ENCODE results near the gene TOP3B.

The TOP3B gene

DNA sequence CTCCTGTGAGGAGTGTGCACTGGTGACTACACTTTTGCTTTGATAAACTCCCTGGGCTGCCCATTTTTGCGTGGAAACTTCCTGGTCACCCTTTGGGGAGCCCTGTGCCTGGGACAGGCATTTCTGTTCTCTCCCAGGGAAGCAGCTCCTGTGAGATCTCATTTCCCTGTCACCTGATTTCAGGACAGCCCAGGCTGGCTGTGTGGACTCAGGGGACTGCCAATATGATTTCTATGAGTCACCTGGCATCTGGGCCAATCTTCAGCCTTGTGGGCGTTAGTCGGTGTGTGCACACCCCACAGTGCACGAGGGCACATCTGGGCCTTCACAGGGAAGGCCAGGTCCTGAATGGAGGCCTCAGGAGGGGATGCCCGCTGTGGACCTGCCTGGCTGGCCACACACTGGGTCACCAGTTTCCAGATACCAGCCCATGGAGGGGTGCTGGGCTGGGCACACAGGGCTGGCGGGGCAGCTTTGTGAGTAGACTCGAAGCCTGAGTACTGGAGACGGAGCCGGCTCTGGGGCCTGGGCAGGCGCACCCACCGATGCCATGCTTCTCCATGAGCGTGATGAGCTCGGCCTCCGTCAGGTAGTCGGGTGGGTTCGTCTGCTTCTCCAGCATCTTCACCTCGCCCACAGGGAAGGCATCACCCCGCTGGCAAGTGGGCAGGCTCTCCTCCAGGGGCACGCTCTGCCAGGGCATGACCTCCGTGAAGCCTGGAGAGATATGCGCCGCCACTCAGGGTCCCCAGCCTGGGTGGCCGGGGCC lies 20.5 kb downstream of the TOP3B start:
- no peak for DNase-seq

DNA sequence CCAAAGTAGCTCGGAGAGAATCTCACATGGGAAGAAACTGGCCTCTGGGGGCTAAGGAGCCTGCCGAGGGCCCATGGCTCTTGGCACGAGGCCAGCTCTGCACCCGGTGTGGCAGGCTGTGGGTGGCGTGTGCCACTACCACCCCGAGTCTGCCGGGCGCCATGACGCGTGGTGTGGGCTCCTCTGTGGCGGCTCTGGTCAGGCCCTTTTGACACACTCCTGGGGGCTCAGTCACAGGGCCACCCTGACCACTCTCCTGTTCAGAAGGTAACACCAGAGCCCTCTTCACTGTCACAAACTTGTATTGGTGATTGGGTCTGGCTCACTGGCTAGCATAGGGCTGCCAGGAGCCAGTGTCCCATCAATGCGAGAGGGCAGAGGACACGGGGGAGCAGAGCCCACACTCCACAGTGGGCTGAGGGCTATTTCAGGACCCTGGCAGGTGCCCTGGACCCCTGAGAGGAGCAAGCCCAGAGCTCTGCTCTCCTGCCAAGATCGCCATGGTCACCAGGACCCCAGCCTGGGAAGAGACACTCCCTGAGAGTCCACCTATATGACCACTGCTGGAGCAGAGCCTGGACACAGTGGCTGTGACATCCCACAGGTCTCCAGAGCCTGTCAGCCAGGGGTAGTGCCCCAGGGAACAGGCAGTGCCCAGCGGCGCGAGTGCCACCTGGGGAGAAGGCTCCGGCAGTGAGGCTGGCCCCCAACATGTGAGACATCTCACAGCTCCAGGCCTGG lies 21.3 kb downstream of the TOP3B start:
- no peak for DNase-seq

DNA sequence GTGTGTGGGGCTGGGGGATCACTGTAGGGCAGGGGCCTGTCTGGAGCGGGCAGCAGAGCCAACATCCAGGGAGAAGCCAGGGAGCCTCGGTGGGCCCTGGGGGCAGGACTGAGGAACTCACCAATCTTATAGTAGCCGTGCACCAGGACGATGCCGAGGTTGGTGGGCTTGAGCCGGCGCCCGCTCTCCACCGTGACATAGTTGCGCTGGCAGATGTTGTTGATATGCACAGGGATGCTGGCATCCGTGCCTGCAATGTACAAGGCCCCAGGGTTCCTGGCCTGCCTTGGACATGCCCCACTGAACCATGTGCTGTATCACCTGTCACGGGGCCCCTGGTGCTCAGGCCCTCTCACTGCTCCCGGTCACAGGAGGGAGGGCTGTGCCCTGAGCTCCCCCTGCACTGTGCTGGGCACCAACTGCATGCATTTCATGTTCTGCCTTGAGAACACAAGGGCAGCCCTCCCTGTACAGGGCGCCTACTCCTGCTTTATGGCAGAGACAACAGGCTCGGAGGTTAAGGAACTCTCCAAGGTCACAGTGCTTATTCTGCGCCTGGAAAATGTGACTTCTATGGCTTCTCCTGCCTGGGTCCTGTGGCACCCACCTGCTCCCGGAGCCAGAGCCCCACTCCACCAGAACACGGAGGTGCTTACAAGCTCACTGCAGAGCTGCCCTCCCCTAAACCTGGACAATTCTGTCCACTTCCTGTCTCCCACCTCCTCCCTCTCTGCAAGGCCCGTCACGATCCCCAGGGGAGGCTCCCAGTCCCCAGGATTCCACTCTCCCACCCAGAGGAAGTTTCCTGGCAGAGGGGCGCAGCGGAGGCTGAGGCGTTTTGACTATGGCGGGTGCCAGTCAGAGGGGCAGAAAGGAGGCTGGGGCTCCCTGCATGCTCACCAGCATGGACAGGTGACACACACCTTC lies 22.1 kb downstream of the TOP3B start:
- no peak for DNase-seq

DNA sequence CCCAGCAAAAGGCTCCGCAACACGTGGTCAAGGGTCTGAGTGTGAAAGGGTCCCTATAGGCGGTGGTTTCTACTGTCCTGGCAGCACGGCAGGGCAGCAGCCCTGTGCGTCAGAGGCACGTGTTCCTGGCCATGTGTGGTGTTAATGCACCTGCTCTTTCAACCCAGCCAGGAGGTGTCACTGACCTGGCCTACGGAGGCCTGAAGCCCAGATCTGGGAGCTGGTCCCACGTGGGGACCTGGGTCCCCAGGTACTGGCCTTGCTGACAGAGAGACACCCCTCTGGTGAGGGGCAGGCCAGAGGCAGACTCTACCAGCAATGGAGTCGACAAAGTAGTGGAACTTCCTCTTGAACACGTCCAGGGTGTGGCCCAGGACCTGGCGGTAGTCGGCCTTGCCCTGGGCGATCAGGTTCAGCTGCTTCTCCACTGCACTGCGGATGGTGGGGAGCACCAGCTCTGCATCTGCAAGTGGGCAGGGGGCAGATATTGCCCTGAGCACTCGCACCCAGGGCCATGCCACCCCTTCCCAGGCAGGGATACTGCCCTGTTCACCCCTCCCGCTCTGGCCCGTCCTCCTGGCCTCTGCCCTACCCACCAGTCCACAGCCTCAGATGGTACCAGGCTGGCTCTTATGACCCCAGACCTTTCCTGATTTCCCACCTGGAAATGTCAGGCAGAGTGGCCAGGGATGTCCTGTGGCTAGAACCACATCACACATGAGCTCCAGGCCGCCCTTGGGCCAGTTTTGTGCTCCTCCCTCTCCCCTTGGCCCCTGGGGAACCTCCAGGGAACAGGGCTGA lies 23.1 kb downstream of the TOP3B start:
- no peak for DNase-seq

DNA sequence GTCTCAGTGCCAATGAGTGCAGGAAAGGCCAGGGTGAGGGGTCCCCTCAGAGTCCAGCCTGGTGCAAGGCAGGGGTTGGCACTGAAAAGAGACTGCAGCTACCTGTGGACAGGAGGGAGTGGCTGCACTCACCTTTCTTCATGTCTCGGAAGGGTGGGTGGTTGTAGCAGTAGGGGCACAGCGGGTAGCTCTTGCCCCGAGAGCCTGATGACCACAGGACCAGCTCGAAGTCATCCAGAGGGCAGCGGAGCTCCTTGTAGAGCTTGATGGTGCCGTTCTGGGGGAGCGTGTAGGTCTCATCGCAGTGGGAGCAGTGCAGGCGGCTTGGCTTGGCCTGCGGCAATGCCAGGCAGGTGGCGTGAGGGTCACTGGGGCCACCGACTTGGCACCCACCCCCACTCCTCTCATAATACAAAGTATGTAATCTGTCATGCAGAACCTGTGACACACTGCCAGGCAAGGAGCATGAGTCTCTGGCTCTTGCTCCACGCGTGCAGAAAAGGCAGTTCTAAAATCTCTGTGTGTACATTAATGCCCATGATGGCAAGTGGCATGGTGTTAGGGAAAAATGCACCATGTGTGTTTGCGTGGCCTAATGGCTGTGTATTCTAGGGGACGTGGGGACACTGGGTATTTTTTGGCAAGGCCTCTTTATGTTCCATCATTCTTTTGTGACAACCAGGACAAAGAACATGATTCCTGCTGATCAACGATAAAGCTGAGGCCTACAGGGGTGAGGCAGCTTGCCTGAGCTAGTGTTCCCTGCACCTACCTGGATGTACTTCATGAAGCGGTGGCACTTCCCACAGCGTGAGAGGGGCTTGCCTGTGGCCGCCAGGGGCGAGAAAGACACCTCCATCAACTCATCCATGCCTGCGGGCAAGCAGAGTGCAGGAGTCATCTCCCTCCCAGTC lies 24.0 kb downstream of the TOP3B start:
- no peak for DNase-seq

- no peak for DNase-seq
Observed at GRCh38 chr22:21952586-21953571, 29.7 kb downstream of the TOP3B start, which contains the start of gene PPM1F. Gene PPM1F, minus strand, starts transcription at chr22:21952848. Its CDS starts 6,800 bp downstream, at chr22:21946048.

- no peak for DNase-seq
Observed at GRCh38 chr22:21951931-21952465, 30.6 kb downstream of the TOP3B start.

DNA sequence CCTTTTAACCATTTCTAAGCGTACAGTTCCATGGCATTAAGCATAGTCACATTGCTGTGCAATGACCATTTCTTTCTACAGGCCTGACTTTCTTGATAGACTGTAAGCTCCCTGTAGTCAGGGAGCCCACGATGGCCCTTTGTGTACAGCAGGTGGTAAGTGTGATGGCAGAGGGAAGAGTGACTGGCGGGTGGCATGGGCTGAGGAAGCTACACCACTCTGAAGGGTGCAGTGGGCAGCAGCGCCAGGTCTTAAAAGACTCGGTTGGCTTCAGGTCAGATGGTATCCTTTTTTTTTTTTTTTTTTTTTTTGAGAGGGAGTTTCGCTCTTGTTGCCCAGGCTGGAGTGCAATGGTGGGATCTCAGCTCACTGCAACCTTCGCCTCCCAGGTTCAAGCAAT lies 31.5 kb downstream of the TOP3B start:
- no peak for DNase-seq

DNA sequence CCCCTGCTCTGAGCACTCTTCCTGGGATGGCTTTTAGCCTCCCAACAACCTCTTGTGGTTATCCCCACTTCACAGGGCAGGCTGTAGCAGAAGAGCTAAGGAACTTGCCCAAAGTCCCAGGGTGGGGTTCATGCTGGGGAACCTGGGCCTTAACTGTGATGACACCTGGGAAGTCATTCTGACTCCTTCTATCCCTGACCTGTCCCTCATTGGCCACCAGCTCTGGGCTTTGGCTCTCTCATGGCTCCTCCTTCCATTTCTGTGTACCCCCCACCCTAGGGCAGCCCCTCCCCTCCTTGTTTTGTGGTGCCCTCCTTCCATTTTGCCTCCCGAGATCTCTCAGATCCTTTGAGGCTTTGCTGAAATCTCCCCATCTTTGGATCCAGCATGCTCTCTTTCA lies 32.6 kb downstream of the TOP3B start:
- DNase-seq, result no peak

GRCh38 chr22:21949569-21949918 lies 33.0 kb downstream of the TOP3B start:
- DNase-seq, result no peak

- no peak for DNase-seq
Observed at GRCh38 chr22:21948824-21949568, 33.6 kb downstream of the TOP3B start.

DNA sequence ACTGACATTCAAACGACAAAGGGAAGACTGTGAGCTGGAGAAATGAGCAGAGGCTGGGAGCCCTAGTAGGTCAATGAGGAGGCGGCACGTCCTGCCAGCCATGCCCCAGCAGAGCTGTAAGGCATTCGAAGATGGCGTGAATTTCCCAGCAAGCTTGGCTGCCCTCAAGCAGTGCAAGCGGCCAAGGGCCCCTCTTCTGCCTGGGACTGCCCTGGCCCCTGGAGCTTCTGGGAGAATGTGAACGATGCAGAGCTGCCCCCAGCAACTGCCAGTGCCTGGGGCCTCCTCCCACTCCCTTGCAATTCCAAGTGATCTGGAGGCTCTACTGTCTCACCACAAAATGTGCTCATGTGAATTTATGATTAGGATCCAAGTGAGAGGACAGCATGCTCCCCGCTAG lies 34.2 kb downstream of the TOP3B start:
- no peak for DNase-seq

DNA sequence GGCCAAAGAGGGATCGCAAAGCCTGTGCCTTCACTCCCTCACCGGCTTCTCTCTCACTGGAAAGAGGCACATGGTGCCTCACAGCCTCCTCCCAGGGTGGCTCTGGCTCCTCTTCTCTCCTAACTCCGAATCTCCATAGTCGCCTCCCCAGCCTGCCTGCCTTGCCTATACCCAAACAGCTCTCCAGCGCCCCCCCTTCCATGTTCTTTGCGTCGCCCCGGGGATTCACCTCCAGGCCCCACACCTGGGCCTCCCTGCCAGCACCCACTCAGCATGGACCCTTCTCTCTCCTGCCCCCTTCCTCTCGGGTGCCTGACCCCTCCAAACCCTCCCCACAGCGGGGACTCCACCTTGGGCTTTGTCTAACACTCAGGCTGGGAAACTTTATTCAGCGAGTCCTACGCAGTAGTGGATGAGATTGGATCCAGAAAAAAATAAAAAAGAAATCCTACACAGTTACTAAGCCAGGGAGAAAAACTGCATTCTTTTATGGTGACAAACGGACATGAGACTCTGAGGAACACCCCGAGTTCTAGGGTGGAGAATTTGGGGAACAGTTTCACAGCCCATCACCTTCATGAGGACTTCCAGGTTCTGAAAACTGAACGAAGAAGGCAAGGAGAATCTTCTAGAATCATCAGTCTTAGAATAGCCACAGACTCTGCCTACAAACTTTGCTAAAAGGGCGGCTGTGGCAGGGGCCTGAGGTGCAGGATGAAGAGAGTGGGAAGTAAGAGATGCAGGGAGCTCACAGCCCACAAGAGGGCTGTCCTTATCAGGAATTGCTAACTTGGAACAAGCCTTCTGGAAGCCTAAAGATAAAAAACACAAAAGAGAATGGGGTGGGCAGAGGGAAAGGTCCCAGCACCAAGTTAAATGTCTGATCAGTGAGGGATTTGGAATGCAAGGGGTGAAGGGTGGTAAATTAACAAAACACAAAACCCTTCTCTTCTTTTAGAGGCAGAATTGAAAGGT lies 35.3 kb downstream of the TOP3B start:
- no peak for DNase-seq

GRCh38 chr22:21946262-21946925 lies 36.2 kb downstream of the TOP3B start:
- no peak for DNase-seq

DNA sequence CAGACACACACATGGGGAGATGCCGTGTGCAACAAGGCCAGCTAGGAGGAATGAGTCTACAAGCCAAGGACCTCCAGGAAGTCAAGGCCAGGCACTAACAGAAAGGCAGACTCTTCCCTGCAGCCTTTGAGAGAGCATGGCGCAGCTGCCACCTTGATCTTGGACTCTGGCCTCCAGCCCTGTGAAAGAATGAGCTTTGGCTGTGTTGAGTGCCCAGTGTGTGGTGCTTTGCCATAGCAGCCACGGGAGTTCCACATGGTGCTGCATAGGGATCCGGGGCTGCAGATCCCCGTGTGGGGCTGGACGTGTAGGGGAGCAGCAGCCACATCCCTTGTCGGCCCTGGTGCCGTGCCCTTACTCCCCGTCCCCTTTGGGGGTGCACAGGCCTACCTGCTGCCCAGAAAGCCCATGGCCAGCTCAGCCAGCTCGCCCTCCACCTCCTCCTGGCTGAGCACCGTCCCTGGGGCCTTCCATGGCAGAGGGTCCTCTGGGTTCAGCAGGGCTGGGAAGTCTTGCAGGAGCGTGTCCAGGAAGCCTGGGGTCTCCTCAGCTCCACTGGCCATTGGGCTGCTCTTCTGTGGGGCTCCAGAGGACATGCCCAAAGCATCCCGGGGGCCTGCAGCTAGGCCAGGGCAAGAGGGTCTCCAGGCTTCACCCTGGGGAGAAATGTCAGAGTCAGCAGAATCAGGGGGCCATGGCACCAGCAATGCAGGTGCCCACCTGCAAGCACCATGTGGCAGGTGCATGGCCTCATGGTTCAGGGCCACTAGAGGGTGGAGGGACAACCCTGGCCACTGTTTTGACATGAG lies 36.9 kb downstream of the TOP3B start:
- no peak for DNase-seq

GRCh38 chr22:21944871-21945270 lies 37.7 kb downstream of the TOP3B start:
- no peak for DNase-seq
